ENCODE measurements around the gene C1orf74. TPM values are rescaled to one million over a fixed set of nuclear protein-coding genes. Genes with fewer than 3 reads are reported as not detected.
A peak's percentile ranks its signal among the peaks of the same experiment; 100 is the strongest.

C1orf74 gene
- total RNA-seq, 1 experiment from 2014 or later, result 5.7 TPM

- CTCF ChIA-PET, result no interaction called here
- no peaks in the 10 kb centered on the region for H3K9me3 ChIP-seq (ENCODE audit: low read length)
- POLR2A ChIA-PET (ENCODE audit: unreplicated experiment), result no interaction called here
- BruUV-seq (replicated peaks), result no TSS peak
- H3K79me2 ChIP-seq (ENCODE audit: low read length), result no peaks in the 10 kb centered on the region
- H2AFZ ChIP-seq (ENCODE audit: low read length), result 0 out of 2 replicates have a peak overlapping the region, but pooled peaks have one; percentile 3
- no peaks in the 10 kb centered on the region for H3K9me2 ChIP-seq (replicated peaks; ENCODE audit: low read length)
- no peaks in the 10 kb centered on the region for H3K27me3 ChIP-seq (ENCODE audit: low read length)
- no peak for TF ChIP-seq EZH2phosphoT487 (IDR thresholded peaks at IDR 0.05; ENCODE audit: borderline replicate concordance, low read length)
- no peak for TF ChIP-seq EZH2 (IDR thresholded peaks at IDR 0.05; ENCODE audit: low read length, unreplicated experiment)
- TF ChIP-seq CTCF (conservative IDR thresholded peaks at IDR 0.05; ENCODE audit: low read depth, low read length), result no peak
- no peak overlapping the region for H3K4me2 ChIP-seq (ENCODE audit: low read length)
- no peak overlapping the region for H3K27ac ChIP-seq (ENCODE audit: low read length)
- ATAC-seq (no peak), DNase-seq (no peak)
- no peaks in the 10 kb centered on the region for H3K36me3 ChIP-seq (ENCODE audit: low read depth, low read length)
- H3F3A ChIP-seq (ENCODE audit: low read length, unreplicated experiment), result no peaks in the 10 kb centered on the region
- no peaks in the 10 kb centered on the region for H4K20me1 ChIP-seq (ENCODE audit: low read length)
- intact Hi-C loops (cut with micrococcal nuclease), result loop anchor here (5.0 kb wide), 1 partner anchor 122 kb away; no protein-coding TSS in a partner anchor
- H3K4me3 ChIP-seq (ENCODE audit: low read length), result no peak overlapping the region
- H3K9ac ChIP-seq (ENCODE audit: low read length), result no peak overlapping the region
- peaks cover 19% of the 10 kb centered on the region for H3K4me1 ChIP-seq (ENCODE audit: insufficient read depth, low read length)
Observed at GRCh38 chr1:209749205-209749604, 35.2 kb downstream of the C1orf74 start.

- Histone ChIP-seq H4K20me1 (ENCODE audit: low read length) (no peaks in the 10 kb centered on the region), H3K9me2 (replicated peaks; ENCODE audit: low read length) (no peaks in the 10 kb centered on the region), H2AFZ (ENCODE audit: low read length) (peak overlapping the region; percentile 77; the same call in 1 of the 2 replicates), H3K9ac (ENCODE audit: low read length) (no peak overlapping the region), H3K27ac (ENCODE audit: low read length) (no peak overlapping the region), H3F3A (ENCODE audit: low read length, unreplicated experiment) (no peaks in the 10 kb centered on the region), H3K9me3 (ENCODE audit: low read length) (no peaks in the 10 kb centered on the region), H3K4me1 (ENCODE audit: insufficient read depth, low read length) (peaks cover 20% of the 10 kb centered on the region), H3K27me3 (ENCODE audit: low read length) (no peaks in the 10 kb centered on the region), H3K4me3 (ENCODE audit: low read length) (no peak overlapping the region), H3K36me3 (ENCODE audit: low read depth, low read length) (no peaks in the 10 kb centered on the region), H3K4me2 (ENCODE audit: low read length) (no peak overlapping the region), H3K79me2 (ENCODE audit: low read length) (no peaks in the 10 kb centered on the region)
- DNase-seq (no peak), ATAC-seq (no peak)
- POLR2A ChIA-PET (ENCODE audit: unreplicated experiment), result no interaction called here
- intact Hi-C loops (cut with micrococcal nuclease), result loop anchor here (5.0 kb wide), 1 partner anchor 121 kb away; no protein-coding TSS in a partner anchor
- CTCF ChIA-PET, result interaction anchor here (0.6 kb wide), 1 partner anchor 29 kb away, joined by 4 read pairs; no protein-coding TSS in a partner anchor
- no TSS peak for BruUV-seq (replicated peaks)
- TF ChIP-seq EZH2phosphoT487 (IDR thresholded peaks at IDR 0.05; ENCODE audit: borderline replicate concordance, low read length) (no peak), EZH2 (IDR thresholded peaks at IDR 0.05; ENCODE audit: low read length, unreplicated experiment) (no peak), CTCF (conservative IDR thresholded peaks at IDR 0.05; ENCODE audit: low read depth, low read length) (no peak)
Observed at GRCh38 chr1:209748620-209749019, 35.7 kb downstream of the C1orf74 start.

- H3F3A ChIP-seq (ENCODE audit: low read length, unreplicated experiment), result no peaks in the 10 kb centered on the region
- ATAC-seq, result peak; percentile 99
- H3K9me3 ChIP-seq (ENCODE audit: low read length), result no peaks in the 10 kb centered on the region
- H4K20me1 ChIP-seq (ENCODE audit: low read length), result no peaks in the 10 kb centered on the region
- no peaks in the 10 kb centered on the region for H3K27me3 ChIP-seq (ENCODE audit: low read length)
- no peaks in the 10 kb centered on the region for H3K36me3 ChIP-seq (ENCODE audit: low read depth, low read length)
- POLR2A ChIA-PET (ENCODE audit: unreplicated experiment), result interaction anchor here (0.7 kb wide), 1 partner anchor 652 kb away, joined by 5 read pairs; no protein-coding TSS in a partner anchor
- no TSS peak for BruUV-seq (replicated peaks)
- TF ChIP-seq CTCF (conservative IDR thresholded peaks at IDR 0.05; ENCODE audit: low read depth, low read length) (peak; percentile 97), EZH2 (IDR thresholded peaks at IDR 0.05; ENCODE audit: low read length, unreplicated experiment) (no peak)
- H3K9me2 ChIP-seq (replicated peaks; ENCODE audit: low read length), result no peaks in the 10 kb centered on the region
- DNase-seq, result peak; percentile 99
- peak overlapping the region; percentile 77 for H2AFZ ChIP-seq (ENCODE audit: low read length)
- H3K4me1 ChIP-seq (ENCODE audit: insufficient read depth, low read length), result peaks cover 24% of the 10 kb centered on the region
- CTCF ChIA-PET, result interaction anchor here (0.6 to 1.0 kb wide), 4 partner anchors 30 to 178 kb away, joined by 3 to 4 read pairs (median 4); no protein-coding TSS in a partner anchor
- no peaks in the 10 kb centered on the region for H3K79me2 ChIP-seq (ENCODE audit: low read length)
- no peak overlapping the region for H3K4me3 ChIP-seq (ENCODE audit: low read length)
- H3K9ac ChIP-seq (ENCODE audit: low read length), result no peak overlapping the region
- H3K27ac ChIP-seq (ENCODE audit: low read length), result 0 out of 2 replicates have a peak overlapping the region, but pooled peaks have one; percentile 6
- H3K4me2 ChIP-seq (ENCODE audit: low read length), result peak overlapping the region; percentile 33; the same call in 1 of the 2 replicates
- intact Hi-C loops (cut with micrococcal nuclease), result loop anchor here (1.0 to 5.0 kb wide), 5 partner anchors 54 to 178 kb away; no protein-coding TSS in a partner anchor
Observed at GRCh38 chr1:209747580-209748262, 36.6 kb downstream of the C1orf74 start.

Data from PC-3 (cell line).